GM12864 (cell line): ENCODE results near the gene CHN2.

Experiments used
- DNase-seq: peaks from one replicate; pipeline ENCODE4 v3.0.0-alpha.2; 2011; ENCODE audit warnings: low read depth
- H3K4me3 ChIP-seq: 2 replicates; pipeline ENCODE4 v1.5.1; 2011; ENCODE audit warnings: mild to moderate bottlenecking, low read depth, low read length, control low read depth
- CTCF ChIP-seq: IDR thresholded peaks from 2 replicates; pipeline ENCODE4 v1.5.1; 2011; ENCODE audit warnings: low read depth, mild to moderate bottlenecking, moderate library complexity, low read length, control low read depth, inconsistent platforms; ENCODE audit errors: missing control alignments

CHN2 gene

GRCh38 chr7:29322023-29322712, 127.6 kb downstream of the CHN2 start:
- H3K4me3 ChIP-seq: no peak overlapping the region
- DNase-seq: no peak
- TF ChIP-seq CTCF: no peak

- DNase-seq: no peak
- no peak for TF ChIP-seq CTCF
- no peak overlapping the region for H3K4me3 ChIP-seq
Observed at GRCh38 chr7:29325476-29325875, 130.9 kb downstream of the CHN2 start.

GRCh38 chr7:29326864-29327263, 132.3 kb downstream of the CHN2 start:
- TF ChIP-seq CTCF: no peak
- DNase-seq: no peak

GRCh38 chr7:29327455-29327854, 132.9 kb downstream of the CHN2 start:
- no peak overlapping the region for H3K4me3 ChIP-seq
- TF ChIP-seq CTCF: no peak
- no peak for DNase-seq

More at GRCh38 chr7:29326864-29327263, 132.3 kb downstream of the CHN2 start:
- no peak overlapping the region for H3K4me3 ChIP-seq

GRCh38 chr7:29328045-29328444, 133.5 kb downstream of the CHN2 start:
- no peak for DNase-seq
- H3K4me3 ChIP-seq: no peak overlapping the region
- TF ChIP-seq CTCF: no peak

GRCh38 chr7:29328811-29329210, 134.2 kb downstream of the CHN2 start:
- DNase-seq: no peak
- TF ChIP-seq CTCF: no peak
- H3K4me3 ChIP-seq: no peak overlapping the region

GRCh38 chr7:29329686-29330085, 135.1 kb downstream of the CHN2 start:
- no peak for TF ChIP-seq CTCF
- DNase-seq: no peak
- no peak overlapping the region for H3K4me3 ChIP-seq
